Measurements from ENCODE around the gene NUDT17.
A peak's percentile ranks its signal among the peaks of the same experiment; 100 is the strongest.

The NUDT17 gene

DNA sequence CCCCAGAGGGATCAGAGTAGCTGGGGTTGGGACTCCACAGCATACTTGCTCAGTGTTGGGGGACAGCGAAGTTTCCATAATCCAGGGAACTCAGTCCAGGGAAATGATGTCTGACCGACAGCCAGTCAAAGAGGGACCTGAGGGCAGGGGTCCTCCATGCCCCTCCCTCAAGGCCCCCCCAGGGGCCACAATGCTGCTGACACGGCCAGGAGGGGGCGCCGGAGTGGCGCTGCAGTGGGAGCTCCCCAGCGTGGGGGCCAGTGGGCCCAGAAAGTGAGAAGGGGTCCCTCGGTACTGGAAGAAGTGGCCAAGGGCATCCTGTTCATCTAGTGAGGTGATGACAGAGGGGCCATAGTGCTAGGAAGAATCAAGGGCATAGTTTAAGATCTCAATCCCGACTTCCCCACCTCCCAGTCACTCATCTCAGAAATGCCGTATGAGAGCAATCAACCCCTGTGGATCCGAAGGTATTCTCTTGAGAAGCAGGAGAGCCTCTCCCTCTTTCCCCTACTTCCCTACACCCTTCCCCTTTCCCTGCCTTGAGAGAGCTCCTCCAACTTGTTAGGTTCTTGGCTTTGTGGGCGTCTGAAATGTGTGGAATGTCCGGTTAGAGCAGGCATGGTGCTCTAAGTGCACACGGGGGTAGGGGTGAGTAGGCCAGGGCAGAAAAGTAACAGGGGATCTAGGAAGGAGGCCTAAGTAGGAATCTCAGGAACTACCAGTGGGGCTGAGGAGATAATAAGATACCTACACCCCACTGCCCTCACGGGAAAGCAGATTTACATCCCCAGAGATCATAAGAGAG lies 4.1 kb downstream of the NUDT17 start:
- no peak for DNase-seq (ENCODE audit: low read depth)
- H3K4me3 ChIP-seq (ENCODE audit: low read depth, low read length): no peak overlapping the region
- TF ChIP-seq, protein P1, sequence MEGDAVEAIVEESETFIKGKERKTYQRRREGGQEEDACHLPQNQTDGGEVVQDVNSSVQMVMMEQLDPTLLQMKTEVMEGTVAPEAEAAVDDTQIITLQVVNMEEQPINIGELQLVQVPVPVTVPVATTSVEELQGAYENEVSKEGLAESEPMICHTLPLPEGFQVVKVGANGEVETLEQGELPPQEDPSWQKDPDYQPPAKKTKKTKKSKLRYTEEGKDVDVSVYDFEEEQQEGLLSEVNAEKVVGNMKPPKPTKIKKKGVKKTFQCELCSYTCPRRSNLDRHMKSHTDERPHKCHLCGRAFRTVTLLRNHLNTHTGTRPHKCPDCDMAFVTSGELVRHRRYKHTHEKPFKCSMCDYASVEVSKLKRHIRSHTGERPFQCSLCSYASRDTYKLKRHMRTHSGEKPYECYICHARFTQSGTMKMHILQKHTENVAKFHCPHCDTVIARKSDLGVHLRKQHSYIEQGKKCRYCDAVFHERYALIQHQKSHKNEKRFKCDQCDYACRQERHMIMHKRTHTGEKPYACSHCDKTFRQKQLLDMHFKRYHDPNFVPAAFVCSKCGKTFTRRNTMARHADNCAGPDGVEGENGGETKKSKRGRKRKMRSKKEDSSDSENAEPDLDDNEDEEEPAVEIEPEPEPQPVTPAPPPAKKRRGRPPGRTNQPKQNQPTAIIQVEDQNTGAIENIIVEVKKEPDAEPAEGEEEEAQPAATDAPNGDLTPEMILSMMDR (IDR thresholded peaks at IDR 0.05; ENCODE audit: low read depth, low read length, missing control alignments): peak; percentile 53

DNA sequence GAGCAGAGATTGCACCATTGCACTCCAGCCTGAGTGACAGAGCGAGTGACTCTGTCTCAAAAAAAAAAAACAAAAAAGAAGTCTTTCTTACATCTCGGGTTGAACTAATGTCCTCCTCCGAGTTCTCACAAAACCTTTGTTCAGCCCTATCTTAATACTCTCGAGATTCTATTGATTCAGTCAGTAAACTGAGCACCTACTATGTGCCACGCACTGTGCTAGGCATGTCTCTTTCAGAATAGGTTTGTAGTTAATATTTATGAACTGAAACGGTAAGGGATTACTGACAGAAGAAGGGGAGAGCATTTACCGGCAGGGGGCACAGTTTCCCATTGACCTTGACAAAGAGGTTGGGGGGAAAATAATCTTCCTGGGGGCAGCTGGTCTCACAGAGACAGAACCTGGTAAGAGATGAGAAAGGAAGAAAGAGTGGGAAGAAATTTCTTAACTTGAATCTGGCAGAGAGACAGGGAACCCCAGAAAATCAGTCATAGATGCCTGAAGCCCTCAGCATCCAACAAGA lies 10.1 kb downstream of the NUDT17 start:
- TF ChIP-seq, protein P1 (IDR thresholded peaks at IDR 0.05; ENCODE audit: low read depth, low read length, missing control alignments): peak; percentile 42
- H3K4me3 ChIP-seq (ENCODE audit: low read depth, low read length): no peak overlapping the region
- no peak for DNase-seq (ENCODE audit: low read depth)

DNA sequence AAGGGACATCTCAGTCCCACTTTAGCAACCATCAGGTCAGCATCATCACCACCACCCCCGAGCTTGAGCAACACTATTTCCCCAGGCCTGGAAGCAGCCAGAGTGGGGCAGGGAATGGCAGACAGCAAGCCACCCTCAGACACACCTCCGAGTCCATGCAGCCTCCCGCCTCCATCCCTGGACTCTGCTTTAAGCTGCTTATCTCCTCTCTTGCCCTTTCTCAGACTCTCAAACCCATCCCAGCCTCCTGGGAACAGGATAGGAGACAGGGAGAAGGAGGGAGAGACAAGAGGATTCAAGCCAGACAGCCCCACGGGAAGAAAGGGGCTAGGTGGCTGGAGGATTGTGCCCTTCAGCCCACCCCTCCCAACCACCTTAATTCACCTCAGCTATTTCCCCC lies 11.7 kb downstream of the NUDT17 start:
- no peak overlapping the region for H3K4me3 ChIP-seq (ENCODE audit: low read depth, low read length)
- TF ChIP-seq, protein P1 (IDR thresholded peaks at IDR 0.05; ENCODE audit: low read depth, low read length, missing control alignments): no peak
- DNase-seq (ENCODE audit: low read depth): no peak

GRCh38 chr1:145858238-145858900 lies 12.9 kb downstream of the NUDT17 start:
- peak overlapping the region; percentile 68 for H3K4me3 ChIP-seq (ENCODE audit: low read depth, low read length)
- TF ChIP-seq, protein P1 (IDR thresholded peaks at IDR 0.05; ENCODE audit: low read depth, low read length, missing control alignments): peak; percentile 14
- DNase-seq (ENCODE audit: low read depth): no peak

DNA sequence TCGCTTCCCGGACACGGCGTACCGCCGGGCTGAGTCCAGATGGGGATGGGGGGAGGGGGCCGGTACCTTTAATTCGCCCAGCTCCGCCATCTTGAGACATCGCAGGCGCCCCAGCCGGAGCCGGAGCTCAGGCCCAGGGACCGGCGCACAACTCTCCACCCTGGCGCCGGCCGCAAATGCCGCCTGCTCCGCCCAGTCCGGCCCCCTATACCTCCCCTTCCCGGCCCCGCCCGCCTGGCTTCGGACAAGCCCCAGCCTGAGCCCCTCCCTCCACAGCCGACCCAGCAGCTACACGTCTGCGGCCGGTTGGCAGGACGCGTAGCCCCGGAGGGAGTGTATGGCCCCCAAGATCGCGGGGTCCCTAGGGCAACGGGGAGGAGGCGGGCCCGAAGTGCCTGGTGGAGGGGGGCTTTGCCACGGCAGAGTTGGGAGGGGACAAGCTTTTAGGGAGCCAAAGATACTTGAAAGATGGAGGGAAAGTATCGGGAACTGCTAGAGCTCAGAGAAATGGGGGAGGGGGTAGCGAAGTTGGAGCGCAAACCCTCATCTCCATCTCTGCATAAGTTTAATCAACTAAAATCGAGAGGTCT lies 13.6 kb downstream of the NUDT17 start, which contains the start of gene PIAS3:
Gene PIAS3 (minus strand): TSS at position 181 of the 590 bp plus-strand sequence. CDS start 91 bp downstream, at position 90.
- peak within 1 kb of the TSS; percentile 68 for H3K4me3 ChIP-seq (ENCODE audit: low read depth, low read length)
- DNase-seq (ENCODE audit: low read depth): peak; percentile 67
- TF ChIP-seq, protein P1 (IDR thresholded peaks at IDR 0.05; ENCODE audit: low read depth, low read length, missing control alignments): no peak

DNA sequence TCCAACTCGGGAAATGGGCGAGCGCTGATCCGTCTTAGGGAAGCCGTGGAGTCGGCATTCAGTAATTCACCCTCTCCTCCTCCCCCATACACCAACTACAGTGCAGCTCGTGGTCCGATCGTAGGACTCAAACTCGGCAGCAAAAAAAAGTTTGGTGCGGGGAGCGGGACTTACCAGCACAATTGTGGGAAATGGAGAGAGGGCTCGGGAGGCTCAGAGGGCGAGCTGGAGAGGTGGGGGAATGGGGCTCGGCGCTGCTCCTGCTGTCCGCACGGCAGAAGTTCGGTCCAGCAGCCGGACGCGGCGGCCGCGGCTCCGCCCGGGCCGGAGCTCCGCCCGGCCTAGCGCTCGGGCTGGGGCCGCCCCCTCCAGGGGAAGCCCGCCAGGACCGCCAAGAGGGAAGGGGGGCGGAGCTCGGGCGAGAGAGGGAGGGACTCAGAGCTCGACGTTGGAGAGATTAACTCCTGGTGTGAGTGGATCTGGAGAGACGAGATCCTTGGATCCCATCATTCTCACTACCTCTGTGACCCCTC lies 14.1 kb downstream of the NUDT17 start:
- DNase-seq (ENCODE audit: low read depth): no peak

More for the DNA sequence above, 14.1 kb downstream of the NUDT17 start:
- H3K4me3 ChIP-seq (ENCODE audit: low read depth, low read length): peak overlapping the region; percentile 68
- TF ChIP-seq, protein P1 (IDR thresholded peaks at IDR 0.05; ENCODE audit: low read depth, low read length, missing control alignments): no peak
